GM18502 (cell line): ENCODE results near the gene ZNF74.
"Not testable (repeated sequence)": the region's sequence is repeated elsewhere in the genome, so short reads cannot be mapped to it uniquely, and the experiment has no call there.

Source experiments
- ATAC-seq: cut with Tn5 transposase; IDR thresholded peaks from one replicate; pipeline ENCODE4 v1.9.1; 2021; ENCODE audit warnings: mild to moderate bottlenecking; ENCODE audit not compliant: unreplicated experiment, poor library complexity

The ZNF74 gene

DNA sequence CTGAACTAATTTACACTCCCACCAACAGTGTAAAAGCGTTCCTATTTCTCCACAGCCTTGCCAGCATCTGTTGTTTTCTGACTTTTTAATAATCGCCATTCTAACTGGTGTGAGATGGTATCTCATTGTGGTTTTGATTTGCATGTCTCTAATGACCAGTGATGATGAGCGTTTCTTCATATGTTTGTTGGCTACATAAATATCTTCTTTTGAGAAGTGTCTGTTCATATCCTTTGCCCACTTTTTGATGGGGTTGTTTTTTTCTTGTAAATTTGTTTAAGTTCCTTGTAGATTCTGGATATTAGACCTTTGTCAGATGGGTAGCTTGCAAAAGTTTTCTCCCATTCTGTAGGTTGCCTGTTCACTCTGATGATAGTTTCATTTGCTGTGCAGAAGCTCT, 21.7 kb downstream of the ZNF74 start:
- ATAC-seq = not testable (repeated sequence)

DNA sequence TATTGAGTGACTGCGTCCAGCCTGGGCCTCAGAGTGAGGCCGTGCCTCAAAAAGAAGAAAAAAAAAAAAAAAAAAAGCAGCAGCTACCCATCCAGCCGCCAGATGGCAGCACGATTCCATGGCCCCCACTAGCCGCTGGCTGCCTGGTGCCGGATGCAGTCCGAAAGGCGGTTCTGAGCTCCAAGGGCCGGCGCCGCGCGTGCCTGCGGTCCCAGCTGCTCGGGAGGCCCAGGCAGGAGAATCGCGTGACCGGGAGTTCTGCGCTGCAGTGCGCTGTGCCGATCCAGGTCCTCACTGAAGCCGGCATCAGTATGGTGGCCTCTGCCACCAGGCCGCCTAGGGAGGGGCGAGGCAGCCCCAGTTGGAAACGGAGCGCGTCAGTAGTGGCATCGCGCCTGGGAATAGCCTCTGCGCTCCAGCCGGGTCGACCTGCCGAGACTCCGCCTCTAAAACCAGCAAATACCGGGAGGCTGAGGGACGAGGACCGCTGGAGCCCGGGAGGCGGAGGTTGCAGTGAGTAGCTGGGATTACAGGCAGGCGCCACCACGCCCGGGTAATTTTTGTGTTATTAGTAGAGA, 24.3 kb downstream of the ZNF74 start:
- ATAC-seq = no peak

DNA sequence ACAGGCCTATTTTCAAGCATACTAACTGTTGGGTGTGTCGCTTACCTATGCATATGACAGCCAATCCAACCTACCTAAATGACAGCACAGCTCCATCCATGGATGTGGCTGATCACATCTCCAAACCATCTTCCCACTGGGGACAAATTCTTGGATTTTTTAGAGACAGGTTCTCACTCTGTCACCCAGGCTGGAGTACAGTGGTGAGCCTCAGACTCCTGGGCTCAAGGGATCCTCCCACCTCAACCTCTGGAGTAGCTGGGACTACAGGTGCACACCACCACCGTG, 25.7 kb downstream of the ZNF74 start:
- no peak for ATAC-seq

DNA sequence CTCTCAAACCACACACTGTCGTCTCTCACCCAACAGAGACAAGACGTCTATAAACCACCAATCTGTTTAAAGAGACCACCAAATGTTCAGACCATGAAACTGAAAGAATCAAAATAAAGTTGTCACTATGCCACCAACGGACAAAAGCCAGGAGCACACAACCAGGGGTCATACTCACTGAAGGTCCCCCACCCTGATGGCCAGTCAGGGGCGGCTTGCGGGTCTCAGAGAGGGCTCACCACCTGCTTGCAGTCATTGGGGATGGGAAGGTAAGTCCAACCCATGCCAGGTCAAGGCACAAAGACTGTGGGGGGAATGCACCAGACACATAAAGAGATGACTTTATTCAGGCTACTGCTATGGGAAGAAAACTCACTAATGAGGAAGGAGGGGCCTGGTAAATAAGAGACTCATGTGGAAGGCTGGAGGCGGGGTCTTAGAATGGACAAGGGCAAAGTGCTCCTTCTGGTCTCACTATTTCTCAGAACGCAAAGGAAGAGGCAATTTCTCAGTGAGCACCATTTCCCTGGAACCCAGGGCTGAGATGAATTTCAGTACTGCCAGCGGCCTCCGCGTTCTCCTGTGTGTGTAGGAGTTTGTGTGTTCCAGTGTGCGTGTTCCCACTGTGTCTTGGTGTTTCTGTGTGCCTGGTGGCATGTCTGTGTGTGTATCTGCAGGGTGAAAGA, 26.3 kb downstream of the ZNF74 start:
- ATAC-seq = no peak

DNA sequence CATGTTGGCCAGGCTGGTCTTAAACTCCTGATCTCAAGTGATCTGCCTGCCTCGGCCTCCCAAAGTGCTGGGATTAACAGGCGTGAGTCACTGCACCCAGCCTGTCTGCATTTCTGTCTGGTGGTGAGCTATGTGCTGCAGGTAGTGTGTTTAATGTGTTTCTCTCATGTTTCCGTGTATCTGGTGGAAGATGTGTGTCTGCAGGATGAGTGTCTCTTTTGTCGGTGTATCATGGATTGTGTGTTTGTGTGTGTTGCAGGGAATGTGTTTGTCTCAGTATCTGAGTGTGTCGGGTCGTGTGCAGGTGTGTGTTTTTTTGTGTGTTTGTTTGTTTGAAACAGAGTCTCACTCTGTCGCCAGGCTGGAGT, 27.5 kb downstream of the ZNF74 start:
- no peak for ATAC-seq

DNA sequence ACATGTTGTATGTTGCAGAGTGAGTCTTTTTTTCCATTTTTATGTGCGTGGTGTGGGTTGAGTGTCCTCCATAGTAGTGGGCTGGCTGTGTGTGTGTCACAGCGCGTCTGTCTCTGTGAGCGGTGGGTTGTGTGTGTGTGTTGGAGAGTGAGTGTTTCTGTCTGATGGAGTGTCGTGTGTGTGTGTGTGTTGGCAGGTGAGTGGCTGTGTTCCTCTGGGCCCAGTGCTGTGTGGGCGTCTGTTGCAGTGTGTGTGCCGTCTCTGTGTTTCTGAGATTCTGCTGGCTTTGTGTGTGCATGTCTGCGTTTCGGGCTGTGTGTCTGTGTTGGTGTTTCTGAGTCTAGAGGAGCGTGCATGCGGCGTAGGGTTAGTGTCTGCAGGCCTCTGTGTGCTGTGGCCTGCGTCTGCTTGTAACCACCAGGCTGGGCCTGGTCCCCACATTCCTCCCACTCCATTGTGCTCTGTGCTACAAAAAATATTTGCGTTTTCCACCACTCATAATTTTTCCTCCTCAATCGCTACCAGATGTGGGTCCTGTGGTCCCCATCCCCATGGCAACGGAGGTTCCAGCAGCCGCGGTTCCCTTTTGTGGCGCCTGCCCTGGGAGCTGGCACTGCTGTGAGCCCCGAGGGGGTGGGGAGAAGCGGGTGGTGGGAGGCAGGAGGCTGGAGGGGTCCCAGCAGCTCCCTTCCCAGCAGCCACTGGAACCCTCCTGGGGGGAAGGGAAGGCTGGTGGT, 28.5 kb downstream of the ZNF74 start:
- ATAC-seq = no peak

DNA sequence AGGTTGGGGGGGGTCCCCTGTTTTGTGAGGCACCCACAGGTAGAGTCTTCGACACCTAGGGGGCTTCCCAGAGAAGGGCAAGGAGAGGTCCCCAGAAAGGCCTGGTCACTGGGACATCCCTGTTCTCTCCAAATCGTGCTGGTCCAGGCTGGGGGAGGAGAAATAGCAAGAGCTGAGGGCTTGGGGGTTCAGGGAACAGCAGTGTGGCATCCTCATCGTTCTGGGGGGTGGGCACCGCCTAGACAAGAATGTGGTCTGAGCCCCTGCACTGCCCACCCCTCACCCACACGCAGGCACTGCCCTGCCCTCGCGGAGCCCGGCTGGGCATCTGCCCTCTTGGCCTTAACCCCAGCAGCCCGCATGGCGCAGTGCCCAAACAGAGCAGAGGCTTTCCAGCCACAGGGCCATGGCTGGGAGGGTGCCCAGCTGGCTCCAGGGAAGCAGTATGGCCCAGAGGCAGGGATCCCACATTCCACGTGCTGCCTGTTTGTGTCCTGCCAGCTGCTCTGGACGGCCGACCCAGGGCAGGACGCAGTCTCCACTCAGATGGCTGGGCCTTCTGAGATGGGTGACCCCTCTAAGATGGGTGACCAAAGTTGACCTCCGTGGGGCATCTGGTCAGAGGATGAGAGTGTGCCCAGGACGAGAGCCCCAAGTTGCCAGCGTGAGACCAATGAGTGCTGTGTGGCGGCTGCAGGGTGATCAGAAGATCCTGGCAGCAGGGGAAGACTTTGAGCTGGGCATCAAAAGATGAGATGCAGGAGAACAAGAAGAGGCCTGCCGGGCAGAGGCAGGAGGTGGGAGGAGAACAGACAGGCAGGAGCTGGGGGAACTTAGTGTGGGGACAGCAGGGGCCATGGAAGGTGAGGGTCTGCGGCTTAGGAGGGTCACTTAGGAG, 29.3 kb downstream of the ZNF74 start:
- ATAC-seq = no peak

DNA sequence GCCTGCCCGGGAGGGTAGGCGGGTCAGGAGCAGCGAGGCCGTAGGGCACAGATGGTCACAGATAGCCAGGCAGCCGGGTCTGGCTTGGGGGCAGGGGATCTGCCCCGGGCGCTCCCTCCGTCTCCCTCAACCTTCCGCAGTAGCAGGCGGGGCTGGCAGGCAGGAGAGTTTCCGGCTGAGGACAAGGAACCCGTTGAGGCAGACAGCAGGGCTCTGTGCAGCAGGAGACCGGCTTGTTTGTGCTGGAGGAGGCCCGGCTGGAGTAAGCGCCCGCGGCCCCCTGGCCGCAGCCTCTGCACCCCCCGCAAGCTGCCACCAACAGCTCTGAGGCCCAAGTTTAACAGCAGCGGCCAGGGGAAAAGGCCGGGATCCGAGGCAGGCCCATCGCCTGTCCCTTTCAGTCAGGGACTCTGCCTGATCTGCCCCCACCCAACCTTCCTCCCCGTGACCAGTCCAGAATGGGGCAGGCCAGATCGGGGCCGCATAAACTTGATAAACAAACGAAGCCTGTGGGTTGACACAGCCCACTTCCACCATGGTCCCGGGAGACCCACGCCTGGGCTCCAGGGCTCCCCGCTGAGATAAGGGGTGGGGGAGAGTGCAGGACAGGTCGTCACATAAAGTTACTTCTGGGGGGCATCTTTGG, 30.1 kb downstream of the ZNF74 start:
- no peak for ATAC-seq

DNA sequence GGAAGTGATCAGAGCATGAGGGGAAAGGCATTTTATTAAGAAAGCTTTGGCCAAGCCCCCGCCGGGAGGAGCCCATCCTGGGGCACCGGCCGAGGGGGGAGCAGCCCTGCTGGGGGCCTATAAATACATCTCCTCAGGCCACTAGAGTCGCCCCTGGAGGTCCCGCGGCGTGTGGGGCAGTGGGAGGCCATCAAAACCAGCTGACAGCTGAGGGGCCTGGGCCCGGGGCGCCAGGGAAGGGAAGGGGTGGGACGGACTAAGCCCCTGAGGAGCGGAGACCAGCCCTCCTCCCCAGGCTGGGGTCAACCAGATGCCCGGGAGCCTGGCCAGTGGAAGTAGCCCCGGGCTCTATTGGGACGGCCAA, 30.6 kb downstream of the ZNF74 start:
- ATAC-seq = no peak

DNA sequence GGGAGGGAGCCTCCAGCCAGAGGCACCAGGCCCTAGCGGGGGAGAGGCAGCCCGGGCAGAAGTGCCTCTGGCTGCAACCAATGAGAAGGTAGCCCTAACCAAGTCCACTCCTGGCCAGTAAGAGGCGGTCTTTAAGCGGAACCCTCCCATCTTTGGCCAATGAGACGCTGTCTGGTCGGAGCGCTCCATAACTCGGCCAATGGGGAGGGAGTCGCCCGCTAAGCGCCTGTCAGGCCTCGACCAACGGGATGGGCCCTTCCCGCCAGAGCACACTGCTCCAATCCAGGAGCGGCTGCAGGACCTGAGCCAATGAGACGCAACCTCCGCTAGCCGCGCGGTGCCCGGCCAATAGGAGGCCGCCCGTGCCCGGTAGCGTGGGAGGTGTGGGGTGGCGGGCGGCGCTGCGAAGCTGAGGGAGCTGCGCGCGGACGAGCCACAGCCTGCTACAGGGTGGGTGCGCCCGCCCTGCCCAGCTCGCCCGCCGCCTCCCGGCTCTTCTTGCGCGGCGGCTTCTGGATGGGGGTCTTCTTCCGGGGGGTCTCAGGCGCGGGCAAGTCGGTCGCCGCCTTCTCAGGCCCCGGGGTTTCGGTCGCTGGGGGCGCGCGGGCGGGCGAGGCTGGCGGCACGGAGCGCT, 31.1 kb downstream of the ZNF74 start:
- ATAC-seq = no peak

DNA sequence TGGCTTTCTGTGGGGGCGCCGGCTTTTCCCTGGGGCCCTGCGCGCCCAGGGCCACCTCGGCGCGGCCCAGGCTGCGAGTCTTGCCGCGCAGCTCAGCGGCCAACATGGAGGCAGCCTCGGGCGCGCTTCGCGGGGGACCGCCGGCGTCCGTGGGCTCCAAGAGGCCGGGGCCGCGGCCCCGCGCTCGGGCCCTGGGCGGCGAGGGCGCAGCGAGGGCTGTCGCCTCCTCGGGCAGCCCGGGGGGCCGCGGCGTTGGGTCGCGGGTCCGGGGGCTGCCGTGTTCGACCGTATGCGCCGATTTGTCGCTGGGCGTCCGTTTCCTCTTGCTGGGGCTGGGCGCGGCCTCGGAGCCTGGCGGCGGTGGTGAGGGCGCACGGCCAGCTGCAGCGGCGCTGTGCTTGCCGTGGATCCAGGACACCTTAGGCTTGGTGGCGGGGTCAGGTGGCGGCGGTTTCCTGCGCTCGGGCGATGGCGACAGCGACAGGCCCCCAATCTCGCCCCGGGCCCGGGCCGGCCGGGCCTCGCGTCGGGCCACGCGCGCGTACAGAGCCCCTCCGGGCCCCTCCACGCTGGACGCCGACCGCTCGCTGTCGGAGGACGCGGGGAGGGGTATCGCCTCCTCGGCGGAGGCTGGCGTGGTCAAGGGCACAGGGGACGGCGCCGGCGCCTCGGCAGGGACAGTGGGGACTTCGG, 31.8 kb downstream of the ZNF74 start:
- ATAC-seq = no peak

DNA sequence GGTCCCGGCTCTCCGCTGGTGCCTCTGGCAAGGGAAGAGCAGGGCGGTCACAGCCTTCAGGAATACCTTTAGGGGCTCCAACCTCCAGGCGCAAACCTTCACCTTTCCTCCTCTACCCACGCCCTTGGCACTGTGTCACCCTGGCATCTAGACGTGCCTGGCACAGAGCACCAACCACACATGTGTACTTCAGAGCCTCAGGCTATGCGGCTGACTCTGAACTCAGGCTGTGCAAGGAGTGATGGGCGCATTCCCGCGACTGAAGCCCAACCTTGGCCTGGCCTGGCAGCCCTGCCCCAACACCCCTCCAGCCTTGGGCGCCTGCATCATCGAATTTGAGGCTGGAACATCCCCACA, 32.3 kb downstream of the ZNF74 start:
- no peak for ATAC-seq

DNA sequence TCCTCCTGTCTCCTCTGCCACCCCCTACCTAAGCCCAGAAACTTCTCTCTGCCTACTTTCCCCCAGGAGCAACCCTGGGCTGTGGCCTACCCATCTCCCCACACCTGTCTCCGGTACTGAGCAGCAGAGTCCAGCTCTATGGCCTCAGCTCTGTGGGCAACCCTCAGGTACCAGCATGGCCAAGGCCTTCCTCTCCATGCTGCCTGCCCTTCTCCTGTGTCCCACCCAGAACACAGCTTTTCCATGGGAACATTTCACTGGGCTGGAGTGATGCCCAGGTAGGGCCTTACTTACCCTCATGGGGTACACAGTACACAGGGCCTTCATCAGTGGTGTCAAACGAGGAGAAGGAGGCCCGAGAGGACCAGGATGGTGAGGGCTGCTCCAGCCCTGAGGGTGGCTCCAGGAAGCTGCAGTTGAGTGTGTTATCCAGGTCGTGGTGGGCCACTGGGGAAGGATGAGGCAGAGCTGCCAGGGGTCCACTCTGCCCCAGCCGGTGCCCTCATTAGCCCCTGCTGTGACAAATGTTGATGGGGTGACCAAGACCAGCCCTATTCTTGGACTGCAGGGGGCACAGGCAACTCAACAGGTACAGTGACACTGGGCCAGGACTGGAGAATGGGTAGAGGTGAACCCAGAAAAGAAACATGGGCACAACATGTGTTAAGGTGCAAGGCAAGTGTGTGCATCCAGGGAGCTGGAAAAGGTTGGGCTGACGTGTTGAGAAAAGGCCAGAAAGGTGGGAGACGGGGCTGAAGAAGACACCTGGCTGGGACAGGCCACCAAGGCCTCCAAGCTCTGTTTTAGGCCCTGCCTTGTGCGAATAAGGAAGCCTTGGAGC, 33.4 kb downstream of the ZNF74 start:
- no peak for ATAC-seq

DNA sequence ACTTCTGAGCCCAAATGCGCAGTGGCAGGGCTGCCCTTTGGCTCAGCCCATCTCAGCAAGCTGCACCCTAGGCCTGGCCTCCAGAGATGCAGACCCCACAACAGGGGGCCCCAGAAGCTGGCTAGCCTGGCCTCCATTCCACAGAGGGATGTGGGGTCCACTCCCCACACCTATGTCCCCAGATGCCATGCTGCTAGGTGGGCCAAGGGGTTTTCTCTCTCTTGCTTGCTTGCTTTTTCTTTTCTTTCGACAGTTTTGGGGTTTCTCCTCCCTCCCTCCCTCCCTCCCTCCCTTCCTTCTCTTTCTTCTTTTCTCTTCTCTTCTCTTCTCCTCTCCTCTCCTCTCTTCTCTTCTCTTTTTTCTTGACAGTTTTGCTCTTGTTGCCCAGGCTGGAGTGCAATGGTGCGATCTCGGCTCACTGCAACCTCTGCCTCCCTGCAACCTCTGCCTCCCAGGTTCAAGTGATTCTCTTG, 34.0 kb downstream of the ZNF74 start:
- no peak for ATAC-seq

DNA sequence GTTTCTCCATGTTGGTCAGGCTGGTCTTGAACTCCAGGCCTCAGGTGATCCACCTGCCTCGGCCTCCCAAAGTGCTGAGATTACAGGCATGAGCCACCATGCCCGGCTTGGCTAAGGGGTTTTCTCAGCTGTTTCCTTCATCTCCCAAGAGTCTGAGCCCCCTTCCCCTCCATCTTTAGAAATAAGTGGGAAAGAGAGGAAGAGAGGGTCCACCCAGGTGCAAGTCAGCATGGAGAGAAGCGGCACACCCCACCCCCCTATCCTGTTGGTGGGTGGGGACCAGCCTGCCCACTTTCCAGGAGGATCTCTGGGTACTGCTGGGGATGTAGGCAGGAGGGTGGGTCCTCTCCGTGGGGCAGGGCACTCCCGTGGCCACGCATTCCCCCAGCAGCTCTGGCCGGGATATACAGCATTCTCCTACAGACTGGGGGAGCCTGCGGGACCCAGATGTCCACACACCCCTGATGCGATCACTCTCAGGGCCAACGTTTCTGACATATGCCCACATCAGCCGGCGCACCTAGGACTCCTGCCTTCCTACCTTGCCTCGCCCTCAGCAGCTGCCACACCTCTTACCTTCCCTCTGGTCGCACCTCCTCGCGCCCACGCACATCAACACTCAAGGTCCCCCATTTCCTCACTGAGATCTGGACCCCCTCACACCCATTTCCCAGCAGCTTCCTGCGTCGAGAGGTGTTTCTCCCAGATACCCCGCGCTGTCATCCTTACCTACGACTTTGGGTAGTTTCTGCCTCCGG, 34.7 kb downstream of the ZNF74 start:
- no peak for ATAC-seq

DNA sequence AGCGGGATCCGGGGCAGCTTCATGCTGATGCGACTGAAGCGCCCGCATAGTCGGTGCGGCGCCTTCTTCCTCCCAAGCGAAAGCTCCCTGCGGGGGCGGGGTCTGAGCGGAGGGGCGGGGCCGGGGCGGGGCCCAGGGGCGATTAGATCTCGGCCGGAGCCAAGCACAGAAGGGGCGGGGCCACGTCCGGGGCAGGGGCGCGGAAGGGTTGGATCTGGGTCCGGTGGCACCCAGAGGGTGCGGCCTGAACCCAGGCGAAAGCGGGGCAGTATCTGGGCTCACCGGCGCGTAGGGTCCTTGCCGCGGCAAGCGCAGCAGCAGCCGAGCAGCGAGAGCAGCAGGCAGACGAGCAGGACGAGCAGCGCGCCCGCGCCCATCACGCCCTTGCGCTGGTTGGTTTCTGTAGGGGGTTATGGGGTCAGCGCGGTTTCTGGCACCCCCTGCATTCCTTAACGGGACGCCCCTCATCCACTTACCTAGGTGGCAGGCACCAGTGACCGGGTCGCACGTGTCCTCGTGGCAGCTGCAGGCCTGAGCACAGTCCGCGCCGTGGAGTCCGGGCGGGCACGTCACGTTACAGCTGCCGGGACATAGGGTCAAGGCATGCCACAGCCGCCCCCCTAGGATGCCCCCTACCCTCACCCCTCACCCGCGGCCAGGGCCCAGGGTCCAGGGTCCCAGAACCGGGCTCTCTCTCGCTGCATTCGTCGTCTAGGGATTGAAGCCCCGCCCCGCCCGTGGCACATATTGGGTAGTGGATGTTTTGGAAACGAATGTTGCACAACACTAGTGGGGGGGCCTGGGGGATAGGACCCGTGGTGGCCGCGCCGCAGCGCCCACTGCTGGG, 35.5 kb downstream of the ZNF74 start:
- ATAC-seq = peak; percentile 50

DNA sequence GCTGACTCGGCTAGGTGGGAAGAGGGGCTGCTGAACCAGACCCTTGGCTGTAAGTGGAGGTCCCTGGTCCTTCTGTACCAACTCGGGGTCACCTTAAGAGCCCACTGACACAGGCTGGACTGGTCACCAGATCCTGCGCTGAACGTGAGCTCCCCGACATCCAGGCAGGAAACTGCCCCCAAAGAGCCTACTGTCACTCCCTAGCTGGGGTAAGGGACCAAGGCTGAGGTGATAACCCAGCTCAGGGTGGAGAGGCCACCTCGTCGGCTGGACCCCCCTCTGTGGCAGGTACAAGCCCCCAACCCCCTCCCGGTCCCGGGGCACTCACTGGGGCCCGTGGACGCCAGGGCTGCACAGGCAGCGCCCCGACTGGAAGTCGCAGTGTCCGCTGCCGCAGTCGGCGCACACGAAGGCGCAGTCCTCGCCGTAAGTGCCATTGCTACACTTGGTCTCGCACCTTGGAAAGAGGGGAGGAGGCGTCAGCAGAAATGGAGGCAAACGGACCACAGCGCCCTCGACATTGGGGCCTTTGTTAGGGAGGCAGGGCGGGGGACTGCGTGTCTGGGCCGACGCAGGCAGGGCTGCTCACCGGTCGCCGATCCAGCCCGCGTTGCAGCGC, 36.3 kb downstream of the ZNF74 start:
- ATAC-seq = no peak
